Adipocyte (in vitro differentiated cells): ENCODE measurements around the gene PHAX.
"Not testable (repeated sequence)": the region's sequence is repeated elsewhere in the genome, so short reads cannot be mapped to it uniquely, and the experiment has no call there.

Source experiments
- DNase-seq: peaks from one replicate; pipeline ENCODE4 v3.0.0-alpha.2; 2015; ENCODE audit warnings: low read depth
- H3K27me3 ChIP-seq: replicated peaks from 2 replicates; pipeline ENCODE4 v1.7.0; 2013; ENCODE audit warnings: mild to moderate bottlenecking, low read length, moderate library complexity; ENCODE audit not compliant: control insufficient read depth, insufficient read depth
- H3K36me3 ChIP-seq: 2 replicates; pipeline ENCODE4 v1.7.0; 2013; ENCODE audit warnings: low read length, mild to moderate bottlenecking, moderate library complexity; ENCODE audit not compliant: control insufficient read depth, insufficient read depth, severe bottlenecking
- H3K4me1 ChIP-seq: 2 replicates; pipeline ENCODE4 v1.7.0; 2013; ENCODE audit warnings: mild to moderate bottlenecking, low read length, moderate library complexity; ENCODE audit not compliant: control insufficient read depth, insufficient read depth
- H3K4me3 ChIP-seq: 2 replicates; pipeline ENCODE4 v1.7.0; 2013; ENCODE audit warnings: mild to moderate bottlenecking, low read length, moderate library complexity
- H3K9ac ChIP-seq: 2 replicates; pipeline ENCODE4 v1.7.0; 2013; ENCODE audit warnings: mild to moderate bottlenecking, low read length, moderate library complexity
- H3K9me3 ChIP-seq: 2 replicates; pipeline ENCODE4 v1.7.0; 2013; ENCODE audit warnings: mild to moderate bottlenecking, low read length, moderate library complexity; ENCODE audit not compliant: control insufficient read depth

PHAX gene, protein sequence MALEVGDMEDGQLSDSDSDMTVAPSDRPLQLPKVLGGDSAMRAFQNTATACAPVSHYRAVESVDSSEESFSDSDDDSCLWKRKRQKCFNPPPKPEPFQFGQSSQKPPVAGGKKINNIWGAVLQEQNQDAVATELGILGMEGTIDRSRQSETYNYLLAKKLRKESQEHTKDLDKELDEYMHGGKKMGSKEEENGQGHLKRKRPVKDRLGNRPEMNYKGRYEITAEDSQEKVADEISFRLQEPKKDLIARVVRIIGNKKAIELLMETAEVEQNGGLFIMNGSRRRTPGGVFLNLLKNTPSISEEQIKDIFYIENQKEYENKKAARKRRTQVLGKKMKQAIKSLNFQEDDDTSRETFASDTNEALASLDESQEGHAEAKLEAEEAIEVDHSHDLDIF

DNA sequence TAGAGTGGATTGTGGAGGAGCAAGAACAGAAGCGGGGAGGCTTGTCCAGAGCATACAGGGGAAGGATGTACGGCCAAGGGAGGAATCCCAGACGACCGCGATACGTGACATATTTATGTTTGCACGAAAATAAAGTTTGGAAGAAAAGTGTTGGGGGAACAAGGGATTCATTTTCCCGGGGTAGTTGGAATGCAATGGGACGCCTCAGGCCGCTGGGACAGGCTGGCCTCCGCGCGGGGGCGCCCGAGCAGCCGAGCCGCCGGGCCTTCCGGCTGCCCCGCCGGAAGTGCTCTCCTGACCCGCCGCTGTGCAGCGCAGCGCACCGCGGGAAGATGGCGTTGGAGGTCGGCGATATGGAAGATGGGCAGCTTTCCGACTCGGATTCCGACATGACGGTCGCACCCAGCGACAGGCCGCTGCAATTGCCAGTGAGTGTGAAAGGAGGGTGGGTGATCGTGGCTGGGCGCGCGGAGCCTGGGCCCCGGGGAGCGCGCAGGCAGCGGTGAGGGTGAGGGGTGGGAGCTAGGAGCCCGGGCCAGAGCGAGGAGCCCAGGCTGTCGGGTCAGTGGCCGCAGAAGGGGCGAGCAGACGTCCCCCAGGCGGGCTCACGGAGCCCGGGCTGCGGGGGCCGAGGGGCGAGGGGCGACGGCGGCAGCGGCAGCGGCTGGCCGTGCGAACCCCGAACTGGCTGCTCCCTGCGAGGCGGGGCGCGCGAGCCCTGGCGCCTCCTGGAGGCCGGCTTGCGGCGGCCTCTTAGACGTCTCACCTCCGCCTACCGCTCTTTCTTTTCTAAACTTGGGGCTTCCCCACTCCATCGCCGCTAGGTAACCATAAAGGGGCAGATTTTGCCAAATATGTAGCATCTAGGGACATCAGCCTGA is at the start of gene PHAX:
Gene PHAX, plus strand, starts transcription at position 317 of the 881 bp plus-strand sequence. Its CDS starts 16 bp downstream, at position 333.
- peak; percentile 94 for DNase-seq
- H3K4me3 ChIP-seq, result peak within 1 kb of the TSS; percentile 94
- peaks cover 23% of the 10 kb centered on the region for H3K36me3 ChIP-seq
- H3K27me3 ChIP-seq, result no peaks in the 10 kb centered on the region
- peaks cover 20% of the 10 kb centered on the region for H3K4me1 ChIP-seq
- no peaks in the 10 kb centered on the region for H3K9me3 ChIP-seq
- peak within 1 kb of the TSS; percentile 94 for H3K9ac ChIP-seq

DNA sequence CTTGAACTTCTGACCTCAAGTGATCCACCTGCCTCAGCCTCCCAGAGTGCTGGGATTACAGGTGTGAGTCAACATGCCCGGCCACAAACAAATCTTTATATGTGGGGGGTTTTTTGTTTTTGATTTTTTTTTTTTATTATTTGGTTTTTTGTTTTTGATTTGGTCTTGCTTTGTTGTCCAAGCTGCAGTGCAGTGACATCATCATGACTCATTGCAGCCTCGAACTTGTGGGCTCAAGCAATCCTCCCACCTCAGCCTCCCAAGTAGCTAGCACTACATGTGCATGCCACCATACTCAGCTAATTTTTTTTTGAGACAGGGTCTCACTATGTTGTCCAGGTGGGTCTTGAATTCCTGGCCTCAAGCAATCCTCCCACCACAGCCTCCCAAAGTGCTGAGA is 48.1 kb upstream of the PHAX start:
- no peak overlapping the region for H3K9ac ChIP-seq
- no peak overlapping the region for H3K4me3 ChIP-seq
- no peaks in the 10 kb centered on the region for H3K9me3 ChIP-seq
- no peaks in the 10 kb centered on the region for H3K27me3 ChIP-seq
- no peaks in the 10 kb centered on the region for H3K4me1 ChIP-seq
- no peak for DNase-seq
- peaks cover 94% of the 10 kb centered on the region for H3K36me3 ChIP-seq

DNA sequence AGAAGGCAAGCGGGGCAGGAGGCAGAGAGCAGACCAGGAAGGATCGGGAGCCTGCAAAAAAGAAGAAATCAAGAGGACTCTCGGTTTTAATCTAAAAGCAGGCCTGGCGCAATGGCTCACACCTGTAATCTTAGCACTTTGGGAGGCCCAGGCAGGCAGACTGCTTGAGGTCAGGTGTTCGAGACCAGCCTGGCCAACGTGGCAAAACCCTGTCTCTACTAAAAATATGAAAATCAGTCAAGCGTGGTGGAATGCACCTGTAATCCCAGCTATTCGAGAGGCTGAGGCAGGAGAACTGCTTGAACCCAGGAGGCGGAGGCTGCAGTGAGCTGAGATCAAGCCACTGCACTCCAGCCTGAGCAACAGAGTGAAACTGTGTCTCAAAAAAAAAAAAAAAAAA is 45.6 kb upstream of the PHAX start:
- H3K36me3 ChIP-seq, result peaks cover 89% of the 10 kb centered on the region
- not testable (repeated sequence) for DNase-seq, H3K4me1 ChIP-seq, H3K27me3 ChIP-seq, H3K9ac ChIP-seq, H3K9me3 ChIP-seq, H3K4me3 ChIP-seq

DNA sequence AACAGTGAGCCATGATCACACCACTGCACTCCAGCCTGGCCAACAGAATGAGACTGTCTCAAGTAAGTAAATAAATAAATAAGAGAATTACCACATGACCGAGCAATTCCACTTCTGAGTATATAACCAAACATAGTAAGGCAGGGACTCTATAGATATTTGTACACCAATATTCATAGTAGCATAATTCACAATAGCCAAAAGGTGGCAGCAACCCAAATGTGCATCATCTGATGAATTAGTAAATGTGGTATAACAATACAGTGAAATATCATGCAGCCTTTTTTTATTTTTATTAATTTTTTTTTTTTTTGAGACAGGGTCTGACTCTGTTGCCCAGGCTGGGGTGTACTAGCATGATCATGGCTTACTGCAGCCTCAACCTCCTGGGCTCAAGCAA is 38.8 kb upstream of the PHAX start:
- H3K36me3 ChIP-seq, result peaks cover 68% of the 10 kb centered on the region
- DNase-seq, result peak; percentile 7

DNA sequence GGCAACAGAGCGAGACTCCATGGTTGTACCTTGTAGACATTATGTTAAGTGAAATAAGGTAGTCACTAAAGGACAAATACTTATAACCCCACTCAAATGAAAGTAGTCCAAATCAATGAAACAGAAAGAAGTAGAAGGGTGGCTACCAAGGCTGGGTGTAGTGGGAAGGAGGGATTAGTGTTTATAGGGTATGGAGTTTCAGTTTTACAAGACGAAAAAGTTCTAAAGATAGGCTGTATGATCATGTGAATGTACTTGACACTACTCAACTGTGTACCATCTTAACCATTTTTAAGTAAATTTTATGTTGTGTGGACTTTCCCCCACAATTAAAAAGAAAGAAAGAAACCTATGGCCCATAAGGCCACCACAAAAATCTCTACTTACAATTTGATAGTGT is 37.9 kb upstream of the PHAX start:
- Histone ChIP-seq H3K27me3 (no peaks in the 10 kb centered on the region), H3K9me3 (no peaks in the 10 kb centered on the region), H3K36me3 (peaks cover 64% of the 10 kb centered on the region), H3K4me3 (no peak overlapping the region), H3K4me1 (no peaks in the 10 kb centered on the region), H3K9ac (no peak overlapping the region)
- no peak for DNase-seq

More for the DNA sequence above, 38.8 kb upstream of the PHAX start:
- H3K9me3 ChIP-seq, result no peaks in the 10 kb centered on the region
- no peak overlapping the region for H3K4me3 ChIP-seq
- no peaks in the 10 kb centered on the region for H3K27me3 ChIP-seq
- no peaks in the 10 kb centered on the region for H3K4me1 ChIP-seq
- H3K9ac ChIP-seq, result no peak overlapping the region

DNA sequence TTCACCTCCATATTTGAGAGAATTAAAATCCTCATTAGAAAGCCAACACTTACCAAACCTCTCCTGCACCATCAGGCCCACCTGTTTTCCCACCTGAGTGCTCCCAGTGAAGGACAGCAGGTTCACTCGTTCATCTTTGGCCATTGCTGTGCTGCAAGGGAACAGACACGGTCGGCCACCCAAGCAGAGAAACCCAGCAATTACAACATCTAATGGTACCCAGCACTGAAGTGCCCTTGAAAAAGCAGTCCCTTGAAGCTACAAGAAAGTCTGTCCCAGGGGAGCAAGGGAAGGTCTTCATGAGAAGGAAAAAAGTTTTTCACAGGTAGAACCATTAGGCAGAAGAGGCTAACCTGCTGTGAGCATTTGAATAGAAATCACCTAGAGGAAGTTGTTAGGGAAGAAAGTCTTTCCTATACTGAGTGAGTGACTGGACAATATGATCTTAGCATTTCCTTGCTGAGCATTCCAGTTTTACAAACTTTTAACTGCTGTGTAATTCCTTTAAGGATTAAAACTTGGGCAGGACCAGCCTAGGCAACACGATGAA is 32.5 kb upstream of the PHAX start:
- no peaks in the 10 kb centered on the region for H3K9me3 ChIP-seq
- no peak for DNase-seq
- H3K36me3 ChIP-seq, result peaks cover 75% of the 10 kb centered on the region
- no peaks in the 10 kb centered on the region for H3K27me3 ChIP-seq
- no peaks in the 10 kb centered on the region for H3K4me1 ChIP-seq
- no peak overlapping the region for H3K4me3 ChIP-seq
- H3K9ac ChIP-seq, result no peak overlapping the region

DNA sequence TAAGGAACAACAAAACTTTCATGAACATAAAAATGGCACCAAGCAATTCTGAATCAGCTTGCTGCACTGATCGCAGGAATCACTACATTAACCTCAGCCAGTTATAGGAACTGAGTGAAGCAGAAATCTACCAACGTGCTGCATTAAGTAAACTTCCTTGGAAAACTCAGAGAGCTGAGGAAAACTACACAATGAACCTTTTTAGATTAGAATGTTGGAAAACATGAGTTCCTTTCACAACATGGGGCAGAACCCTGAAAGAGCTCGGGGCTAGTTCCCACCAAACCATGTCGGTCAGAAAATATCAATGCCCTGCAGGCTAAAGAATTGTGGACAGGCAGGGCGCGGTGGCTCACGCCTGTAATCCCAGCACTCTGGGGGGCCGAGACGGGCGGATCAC is 25.1 kb upstream of the PHAX start:
- no peak for DNase-seq
- H3K27me3 ChIP-seq, result no peaks in the 10 kb centered on the region
- no peak overlapping the region for H3K4me3 ChIP-seq
- H3K9me3 ChIP-seq, result no peaks in the 10 kb centered on the region
- H3K4me1 ChIP-seq, result no peaks in the 10 kb centered on the region
- no peak overlapping the region for H3K9ac ChIP-seq
- H3K36me3 ChIP-seq, result peaks cover 65% of the 10 kb centered on the region

DNA sequence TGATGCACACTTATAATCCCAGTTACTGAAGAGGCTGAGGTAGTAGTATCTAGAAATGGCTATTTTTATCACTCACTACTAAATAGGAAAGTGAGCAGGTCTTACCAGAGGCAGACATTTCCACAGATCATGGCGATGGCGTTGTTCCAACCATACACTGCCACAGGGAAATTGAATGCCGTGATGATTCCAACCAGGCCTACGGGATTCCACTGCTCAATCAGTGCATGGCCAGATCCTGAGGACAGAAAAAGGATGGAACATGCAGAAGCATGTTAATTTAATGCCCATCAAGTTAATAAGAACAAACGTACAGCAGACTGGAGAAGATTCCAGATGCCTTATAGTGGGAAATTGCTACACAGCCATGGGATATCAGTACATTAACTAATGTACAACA is 23.8 kb upstream of the PHAX start:
- Histone ChIP-seq H3K27me3 (no peaks in the 10 kb centered on the region), H3K9me3 (no peaks in the 10 kb centered on the region), H3K36me3 (peaks cover 69% of the 10 kb centered on the region), H3K9ac (no peak overlapping the region), H3K4me3 (no peak overlapping the region), H3K4me1 (no peaks in the 10 kb centered on the region)
- DNase-seq, result no peak

DNA sequence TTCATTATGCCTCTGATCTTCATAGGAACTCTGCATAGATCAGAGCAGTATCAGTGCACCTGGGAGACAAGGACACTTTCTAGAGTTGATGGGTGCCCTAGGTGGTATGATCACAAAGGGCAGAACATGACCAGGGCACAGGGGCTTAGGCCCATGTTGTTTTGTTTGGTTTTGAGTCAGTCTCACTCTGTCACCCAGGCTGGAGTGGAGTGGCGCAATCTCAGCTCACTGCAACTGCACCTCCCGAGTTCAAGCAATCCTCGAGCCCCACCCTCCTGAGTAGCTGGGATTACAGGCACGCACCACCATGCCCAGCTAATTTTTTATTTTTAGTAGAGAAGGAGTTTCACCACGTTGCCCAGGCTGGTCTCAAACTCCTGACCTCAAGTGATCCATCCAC is 23.3 kb upstream of the PHAX start:
- no peak overlapping the region for H3K4me3 ChIP-seq
- no peaks in the 10 kb centered on the region for H3K4me1 ChIP-seq

DNA sequence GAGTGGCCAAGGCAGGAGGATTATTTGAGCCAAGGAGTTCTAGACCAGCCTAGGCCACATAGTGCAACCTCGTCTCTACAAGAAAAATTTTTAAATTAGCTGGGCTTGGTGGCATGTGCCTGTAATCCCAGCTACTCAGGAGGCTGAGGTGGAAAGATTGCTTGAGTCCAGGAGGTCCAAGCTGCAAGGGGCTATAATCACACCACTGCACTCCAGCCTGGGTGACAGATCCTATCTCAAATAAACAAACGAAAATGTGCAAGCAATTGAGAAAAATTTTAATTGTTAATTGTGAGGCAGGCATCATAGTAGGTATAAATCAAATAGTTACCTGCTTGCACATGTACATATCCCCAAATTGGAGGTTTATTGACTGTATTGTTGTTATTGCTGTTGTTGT is 21.0 kb upstream of the PHAX start:
- no peak overlapping the region for H3K9ac ChIP-seq
- H3K9me3 ChIP-seq, result no peaks in the 10 kb centered on the region
- no peak overlapping the region for H3K4me3 ChIP-seq
- H3K27me3 ChIP-seq, result no peaks in the 10 kb centered on the region
- DNase-seq, result no peak
- no peaks in the 10 kb centered on the region for H3K4me1 ChIP-seq
- peaks cover 78% of the 10 kb centered on the region for H3K36me3 ChIP-seq

More for the DNA sequence above, 23.3 kb upstream of the PHAX start:
- Histone ChIP-seq H3K9me3 (no peaks in the 10 kb centered on the region), H3K27me3 (no peaks in the 10 kb centered on the region), H3K9ac (no peak overlapping the region), H3K36me3 (peaks cover 72% of the 10 kb centered on the region)
- no peak for DNase-seq

DNA sequence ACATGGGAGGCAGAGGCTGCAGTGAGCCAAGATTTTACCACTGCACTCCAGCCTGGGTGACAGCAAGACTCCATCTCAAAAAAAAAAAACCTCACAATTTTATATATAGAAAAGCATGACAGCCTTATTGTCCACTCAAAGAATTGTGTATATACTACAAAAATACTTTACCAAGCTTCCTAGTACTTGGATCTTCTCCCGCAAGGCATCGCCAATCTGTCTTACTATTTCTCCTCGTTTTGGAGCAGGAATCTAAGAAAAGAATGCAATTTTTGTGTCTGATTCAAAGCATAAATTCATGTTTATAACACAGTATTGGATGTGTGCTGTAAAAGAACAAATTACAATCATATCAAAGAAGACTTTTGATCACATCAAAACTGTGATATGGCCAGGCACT is 17.0 kb upstream of the PHAX start:
- no peaks in the 10 kb centered on the region for H3K9me3 ChIP-seq
- no peak overlapping the region for H3K4me3 ChIP-seq
- H3K4me1 ChIP-seq, result no peaks in the 10 kb centered on the region
- H3K36me3 ChIP-seq, result peaks cover 68% of the 10 kb centered on the region
- no peaks in the 10 kb centered on the region for H3K27me3 ChIP-seq
- no peak for DNase-seq
- no peak overlapping the region for H3K9ac ChIP-seq
